HL-60 (cell line): Measurements from ENCODE around the gene ARHGAP26.
A peak's percentile ranks its signal among the peaks of the same experiment; 100 is the strongest.

ENCODE experiments used
- DNase-seq, 2 experiments: peaks; one replicate each; pipeline ENCODE4 v3.0.0-alpha.2; 2010 to 2020; ENCODE audit warnings: low read depth in 1 of 2, low spot score in 1 of 2
- H3K27ac ChIP-seq: fragments of 250-450 bp; sonication (Bioruptor Pico); replicated peaks from 2 replicates; pipeline ENCODE4 v1.5.1; 2020; ENCODE audit warnings: mild to moderate bottlenecking, moderate library complexity
- H3K27me3 ChIP-seq: fragments of 250-450 bp; sonication (Bioruptor Pico); 2 replicates; pipeline ENCODE4 v1.5.1; 2021; ENCODE audit warnings: mild to moderate bottlenecking, moderate library complexity; ENCODE audit not compliant: insufficient read depth, poor library complexity, severe bottlenecking
- H3K4me3 ChIP-seq: replicated peaks from 2 replicates; pipeline ENCODE4 v1.5.1; 2011; ENCODE audit warnings: mild to moderate bottlenecking, control low read depth, low read length; ENCODE audit not compliant: insufficient read depth
- CTCF ChIP-seq: IDR thresholded peaks from one replicate; pipeline ENCODE4 v1.5.1; 2011; ENCODE audit warnings: low read length, control low read depth, inconsistent platforms; ENCODE audit not compliant: insufficient read depth
- GABPA ChIP-seq: IDR thresholded peaks from 2 replicates; pipeline ENCODE4 v1.6.1; 2012; ENCODE audit warnings: low read depth
- POLR2AphosphoS5 ChIP-seq: IDR thresholded peaks from 2 replicates; pipeline ENCODE4 v1.6.1; 2012; ENCODE audit warnings: low read depth
- SPI1 ChIP-seq: IDR thresholded peaks from 2 replicates; pipeline ENCODE4 v1.6.1; 2012; ENCODE audit warnings: low read depth, mild to moderate bottlenecking, borderline replicate concordance
- TF ChIP-seq, protein P1 (sequence below): IDR thresholded peaks from 2 replicates; pipeline ENCODE4 v1.6.1; 2012; ENCODE audit warnings: low read depth; ENCODE audit not compliant: insufficient replicate concordance

ARHGAP26 gene

GRCh38 chr5:143120460-143121134 lies 350.4 kb downstream of the ARHGAP26 start:
- peak overlapping the region; percentile 81 for H3K27ac ChIP-seq
- TF ChIP-seq, protein P1, sequence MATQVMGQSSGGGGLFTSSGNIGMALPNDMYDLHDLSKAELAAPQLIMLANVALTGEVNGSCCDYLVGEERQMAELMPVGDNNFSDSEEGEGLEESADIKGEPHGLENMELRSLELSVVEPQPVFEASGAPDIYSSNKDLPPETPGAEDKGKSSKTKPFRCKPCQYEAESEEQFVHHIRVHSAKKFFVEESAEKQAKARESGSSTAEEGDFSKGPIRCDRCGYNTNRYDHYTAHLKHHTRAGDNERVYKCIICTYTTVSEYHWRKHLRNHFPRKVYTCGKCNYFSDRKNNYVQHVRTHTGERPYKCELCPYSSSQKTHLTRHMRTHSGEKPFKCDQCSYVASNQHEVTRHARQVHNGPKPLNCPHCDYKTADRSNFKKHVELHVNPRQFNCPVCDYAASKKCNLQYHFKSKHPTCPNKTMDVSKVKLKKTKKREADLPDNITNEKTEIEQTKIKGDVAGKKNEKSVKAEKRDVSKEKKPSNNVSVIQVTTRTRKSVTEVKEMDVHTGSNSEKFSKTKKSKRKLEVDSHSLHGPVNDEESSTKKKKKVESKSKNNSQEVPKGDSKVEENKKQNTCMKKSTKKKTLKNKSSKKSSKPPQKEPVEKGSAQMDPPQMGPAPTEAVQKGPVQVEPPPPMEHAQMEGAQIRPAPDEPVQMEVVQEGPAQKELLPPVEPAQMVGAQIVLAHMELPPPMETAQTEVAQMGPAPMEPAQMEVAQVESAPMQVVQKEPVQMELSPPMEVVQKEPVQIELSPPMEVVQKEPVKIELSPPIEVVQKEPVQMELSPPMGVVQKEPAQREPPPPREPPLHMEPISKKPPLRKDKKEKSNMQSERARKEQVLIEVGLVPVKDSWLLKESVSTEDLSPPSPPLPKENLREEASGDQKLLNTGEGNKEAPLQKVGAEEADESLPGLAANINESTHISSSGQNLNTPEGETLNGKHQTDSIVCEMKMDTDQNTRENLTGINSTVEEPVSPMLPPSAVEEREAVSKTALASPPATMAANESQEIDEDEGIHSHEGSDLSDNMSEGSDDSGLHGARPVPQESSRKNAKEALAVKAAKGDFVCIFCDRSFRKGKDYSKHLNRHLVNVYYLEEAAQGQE = no peak
- TF ChIP-seq POLR2AphosphoS5 (no peak), SPI1 (no peak), GABPA (no peak), CTCF (no peak)
- no peak overlapping the region for H3K4me3 ChIP-seq
- no peak for DNase-seq
- no peaks in the 10 kb centered on the region for H3K27me3 ChIP-seq

DNA sequence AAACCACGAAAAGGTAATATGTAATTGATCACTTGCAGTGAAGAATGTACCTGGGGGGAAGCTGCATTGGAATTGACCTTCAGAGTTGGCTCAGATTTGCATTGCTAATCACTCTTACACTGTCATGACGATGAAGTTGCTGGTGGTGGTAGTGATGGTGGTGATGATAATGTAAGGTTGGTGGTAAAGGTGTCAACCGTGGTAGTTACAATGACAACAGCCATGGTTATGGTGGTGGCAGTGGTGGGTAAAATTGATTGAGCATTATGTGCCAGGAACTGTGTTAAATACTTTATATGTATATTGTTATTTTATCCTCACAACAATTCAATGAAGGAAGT lies 350.9 kb downstream of the ARHGAP26 start:
- no peaks in the 10 kb centered on the region for H3K27me3 ChIP-seq
- H3K4me3 ChIP-seq = no peak overlapping the region
- H3K27ac ChIP-seq = no peak overlapping the region
- TF ChIP-seq SPI1 = no peak
- TF ChIP-seq GABPA = no peak
- TF ChIP-seq POLR2AphosphoS5 = no peak
- DNase-seq = no peak

- peak; percentile 64; the same call in 1 of the 2 replicates for TF ChIP-seq POLR2AphosphoS5
- no peak for TF ChIP-seq SPI1
- peak; percentile 72 to 90 for DNase-seq
- Histone ChIP-seq H3K27me3 (no peaks in the 10 kb centered on the region), H3K27ac (peak overlapping the region; percentile 66), H3K4me3 (no peak overlapping the region)
Observed at GRCh38 chr5:143124593-143124992, 354.4 kb downstream of the ARHGAP26 start.

DNA sequence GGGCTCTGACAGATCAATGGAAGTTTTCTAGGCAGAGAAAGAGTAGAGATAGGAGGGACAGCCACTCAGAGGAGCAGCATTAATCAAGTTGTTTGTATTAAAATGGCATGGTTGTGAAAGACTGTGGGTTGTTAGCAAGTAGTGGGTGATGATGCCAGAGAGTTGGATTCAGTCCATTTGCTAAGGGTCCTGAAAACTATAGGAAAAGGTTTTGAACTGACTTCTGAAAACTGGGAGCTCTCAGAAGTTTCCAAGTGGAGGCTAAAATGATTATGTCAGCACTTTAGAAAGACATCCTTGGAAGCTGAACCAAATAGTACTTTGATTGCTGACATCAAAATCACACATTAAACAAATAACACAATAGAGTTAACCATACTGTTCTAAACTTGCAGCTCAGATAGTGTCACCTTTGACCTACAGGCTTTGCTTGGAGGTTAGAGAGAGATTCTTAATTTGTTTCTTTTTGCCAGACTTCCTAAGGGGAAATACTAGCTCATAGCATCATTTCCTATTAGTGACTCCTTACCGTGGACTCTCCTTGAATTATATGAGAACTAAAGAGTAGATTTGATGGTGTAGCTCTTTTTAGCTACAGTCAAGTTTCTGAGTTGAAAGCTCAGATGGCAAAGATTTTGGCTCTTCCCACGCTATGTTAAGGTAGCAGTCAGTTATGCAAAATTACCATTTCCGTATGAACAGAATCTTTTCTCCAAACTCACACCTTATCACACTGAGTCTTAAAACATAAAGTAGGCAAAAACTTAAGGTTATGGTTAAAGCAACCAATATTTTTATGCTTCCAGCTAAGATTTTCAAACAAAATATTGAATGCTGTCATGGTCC lies 356.2 kb downstream of the ARHGAP26 start:
- TF ChIP-seq, protein P1 = no peak
- TF ChIP-seq GABPA (no peak), CTCF (no peak), SPI1 (no peak), POLR2AphosphoS5 (no peak)
- H3K4me3 ChIP-seq = no peak overlapping the region
- no peak overlapping the region for H3K27ac ChIP-seq
- DNase-seq = no peak
- no peaks in the 10 kb centered on the region for H3K27me3 ChIP-seq
